Activated CD8-positive, alpha-beta memory T cell treated with anti-CD3 and anti-CD28 coated beads for 36 hours (primary cell): ENCODE data around the gene SLC9B2. TPM values are rescaled to one million over a fixed set of nuclear protein-coding genes. Genes with fewer than 3 reads are reported as not detected.

Experiments
- CTCF ChIA-PET: fragments of 350-600 bp; sonication (Branson Sonifier 250); formaldehyde crosslinking; loops from one replicate; lab custom pipeline; 2021; ENCODE audit warnings: antibody characterized with exemption; lab: Charles Lee
- POLR2A ChIA-PET: fragments of 350-600 bp; sonication (Branson Sonifier 250); formaldehyde crosslinking; loops from one replicate; lab custom pipeline; 2021; ENCODE audit warnings: antibody characterized with exemption; lab: Charles Lee
- total RNA-seq, 2 experiments: library from RNA; stranded (reverse); gene quantifications; one replicate each; pipeline ENCODE4 v1.2.3, GENCODE V29; 2021

The SLC9B2 gene
- 10 to 100 TPM; 44.5 to 46.6 TPM for total RNA-seq

DNA sequence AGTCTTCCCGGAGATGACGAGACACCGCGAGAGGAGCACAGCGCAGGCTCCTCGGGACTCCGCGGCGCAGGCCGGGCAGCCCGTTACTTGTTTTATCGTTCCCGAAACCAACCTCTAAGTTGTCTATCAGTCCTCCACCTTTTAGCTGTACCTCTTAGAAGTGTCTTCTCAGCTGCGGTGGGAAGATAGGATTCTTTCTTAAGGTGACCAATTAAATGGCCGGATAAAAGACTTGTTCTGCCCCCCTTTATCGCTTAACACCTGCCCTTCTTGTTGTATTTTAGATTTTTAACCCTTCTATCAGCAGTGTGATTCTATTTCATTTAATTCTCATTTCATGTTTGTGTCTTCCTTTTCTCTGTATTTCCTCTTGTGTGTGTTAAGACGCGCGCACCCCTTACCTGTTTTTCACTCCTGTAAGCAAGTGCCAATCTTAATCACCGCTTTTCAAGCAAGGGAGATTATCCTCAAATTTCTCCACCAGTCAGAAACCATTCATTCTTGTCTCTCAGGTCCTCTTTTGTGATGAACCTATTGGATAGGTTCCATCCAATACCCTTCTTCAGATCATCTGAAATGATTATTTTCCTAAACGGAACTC is at the start of gene SLC9B2:
TSS of gene SLC9B2 (minus strand) at position 15 of the 601 bp plus-strand sequence. CDS start 9,211 bp downstream, outside the sequence.
- POLR2A ChIA-PET: interaction anchor here (0.7 to 1.0 kb wide), 4 partner anchors 14 to 249 kb away, joined by 3 to 7 read pairs (median 4); partner anchors contain the start of genes CISD2 and UBE2D3

DNA sequence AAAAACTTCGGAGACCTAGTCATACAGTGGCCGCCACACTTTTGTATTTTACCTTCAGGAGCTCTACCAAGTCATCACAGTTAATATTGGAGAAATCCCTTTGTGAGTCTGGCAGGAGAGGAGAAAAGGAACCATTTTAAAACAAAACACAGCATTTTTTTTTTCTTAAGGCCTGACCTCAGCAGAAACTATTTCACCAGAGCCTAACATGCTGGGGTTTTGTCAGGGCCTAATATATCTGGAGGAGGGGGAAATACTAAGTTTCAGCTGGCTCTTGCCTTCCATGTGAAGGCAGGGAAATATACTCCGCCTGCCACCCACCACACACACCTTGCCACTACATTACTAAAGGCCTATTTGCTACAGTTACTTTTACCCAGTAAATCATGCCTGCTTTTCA is 49.6 kb upstream of the SLC9B2 start:
- ChIA-PET POLR2A (no interaction called here), CTCF (no interaction called here)

More for the DNA sequence above, at the start of gene SLC9B2:
- CTCF ChIA-PET: interaction anchor here (1.4 kb wide), 1 partner anchor 23 kb away, joined by 3 read pairs; the partner anchor contains the start of gene BDH2

GRCh38 chr4:103123114-103123513 is 46.6 kb upstream of the SLC9B2 start:
- CTCF ChIA-PET: no interaction called here
- POLR2A ChIA-PET: no interaction called here

GRCh38 chr4:103118166-103118565 is 41.6 kb upstream of the SLC9B2 start:
- ChIA-PET CTCF (interaction anchor here (2.2 kb wide), 1 partner anchor 18 kb away, joined by 5 read pairs; the partner anchor contains the start of gene BDH2), POLR2A (no interaction called here)

DNA sequence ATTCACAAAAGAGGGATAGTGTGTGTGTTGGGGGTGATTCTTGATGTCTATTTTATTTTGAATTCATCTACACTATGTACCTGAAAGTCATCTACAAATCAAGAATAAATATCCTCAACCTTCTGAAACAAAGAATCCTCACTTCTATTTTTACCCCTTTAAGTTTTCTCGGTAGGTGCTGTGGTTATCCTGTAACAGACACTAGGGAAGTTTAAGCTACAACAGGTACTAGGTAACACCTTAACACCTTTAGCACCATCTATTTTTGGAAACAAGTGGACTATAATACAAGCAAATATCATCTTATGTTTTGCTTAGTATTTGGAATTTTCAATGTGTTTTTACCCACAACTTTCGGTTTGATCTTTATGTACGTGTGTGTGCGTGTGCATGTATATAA is 35.0 kb upstream of the SLC9B2 start:
- CTCF ChIA-PET: interaction anchor here (1.3 kb wide), 1 partner anchor 10 kb away, joined by 3 read pairs; no protein-coding TSS in a partner anchor
- POLR2A ChIA-PET: no interaction called here

- ChIA-PET CTCF (no interaction called here), POLR2A (no interaction called here)
These were observed 32.0 kb upstream of the SLC9B2 start for GRCh38 chr4:103108542-103108941.

DNA sequence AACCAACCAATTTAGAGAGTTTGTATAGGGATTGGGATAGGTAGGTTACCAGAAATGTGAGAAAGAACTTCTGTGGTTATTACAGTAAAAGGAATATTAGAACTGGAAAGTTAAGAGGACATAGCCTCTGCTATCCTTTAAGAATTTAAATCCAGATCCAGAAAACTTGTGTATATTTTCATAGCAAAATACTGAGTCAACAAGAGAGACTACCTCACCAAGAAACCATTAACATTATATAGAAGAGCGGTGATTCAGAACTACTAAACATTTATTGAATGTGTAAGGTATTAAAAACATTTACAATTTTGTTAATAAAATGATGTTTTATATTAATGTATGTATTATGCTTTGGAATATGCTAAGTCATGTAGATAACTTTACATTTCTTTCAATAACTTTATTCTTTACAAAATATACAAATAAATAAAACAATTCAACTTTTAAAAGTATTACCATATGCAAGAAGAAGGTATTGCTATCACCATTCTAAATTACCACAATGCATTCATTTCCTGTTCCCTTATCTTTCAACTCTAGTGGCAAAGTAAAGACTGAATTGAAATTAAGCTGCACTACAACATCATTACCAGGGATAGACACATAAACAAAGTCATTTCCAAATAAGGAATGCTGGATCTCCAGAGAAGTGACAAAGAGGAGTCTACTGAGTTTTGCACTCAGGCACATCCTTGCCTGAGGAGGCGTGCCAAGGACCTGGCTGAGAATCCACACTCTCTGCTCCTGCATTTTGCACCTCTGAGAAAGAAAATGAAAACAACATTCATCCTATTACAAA is 29.2 kb upstream of the SLC9B2 start:
- CTCF ChIA-PET: no interaction called here
- POLR2A ChIA-PET: no interaction called here

- CTCF ChIA-PET: no interaction called here
- POLR2A ChIA-PET: no interaction called here
These were observed 28.3 kb upstream of the SLC9B2 start for GRCh38 chr4:103104886-103105285.

DNA sequence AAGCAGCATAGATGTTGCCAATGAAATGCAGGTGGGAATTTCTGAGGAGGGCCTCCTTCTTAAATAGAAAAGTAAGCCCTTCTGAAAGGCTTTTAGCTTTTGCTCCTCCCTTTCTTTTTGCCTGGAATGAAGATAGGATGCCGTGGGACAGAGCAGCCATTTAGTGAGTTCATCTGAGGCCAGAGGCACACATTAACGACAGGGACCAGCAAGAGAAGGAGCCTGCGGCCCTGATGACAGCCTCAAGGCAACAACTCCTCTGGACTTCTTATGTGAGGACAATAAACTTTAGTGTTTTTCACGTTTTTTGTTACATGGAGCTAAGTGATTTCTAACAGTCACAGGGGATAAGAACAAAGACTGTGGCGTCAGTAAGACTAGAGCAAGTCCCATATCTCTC is 24.1 kb upstream of the SLC9B2 start:
- POLR2A ChIA-PET: no interaction called here
- CTCF ChIA-PET: interaction anchor here (0.6 to 1.7 kb wide), 4 partner anchors 10 to 670 kb away, joined by 3 to 5 read pairs (median 4); no protein-coding TSS in a partner anchor

DNA sequence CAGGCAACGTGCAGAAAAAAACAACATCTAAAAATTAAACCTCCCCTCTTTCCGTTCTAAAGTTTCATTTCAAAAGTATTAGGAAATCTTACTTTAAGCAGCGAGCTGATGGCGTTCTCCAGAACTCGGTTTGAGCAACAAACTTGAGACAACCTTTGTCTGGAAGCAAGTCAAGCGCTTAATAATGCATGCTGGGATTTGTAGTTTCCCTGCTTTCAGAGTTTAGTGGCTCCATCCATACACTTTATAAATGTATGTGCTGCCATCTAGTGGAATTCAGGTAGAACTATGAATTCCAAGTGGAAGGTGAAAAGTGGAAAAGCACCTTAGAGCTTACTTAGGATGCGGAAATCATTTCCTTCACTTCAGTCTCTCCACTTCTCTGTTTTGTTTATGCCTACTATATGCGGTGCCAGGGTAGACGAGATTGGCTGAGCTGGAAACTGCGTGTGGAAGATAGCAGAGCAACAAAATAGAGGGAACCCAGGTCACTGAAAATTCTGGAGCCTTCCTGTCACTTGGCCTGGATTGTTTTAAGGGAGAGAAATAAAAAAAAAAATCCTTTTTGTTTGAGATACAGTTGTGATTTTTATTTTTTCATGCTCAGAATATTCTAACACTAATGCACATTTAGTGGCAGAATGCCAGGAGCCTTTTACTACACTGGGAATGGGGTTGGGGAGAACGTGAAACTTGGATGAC is 23.3 kb upstream of the SLC9B2 start, which contains the start of gene BDH2:
TSS of gene BDH2 (minus strand) at position 144 of the 702 bp plus-strand sequence. CDS start 3,580 bp downstream, outside the sequence.
- CTCF ChIA-PET: interaction anchor here (0.7 to 1.7 kb wide), 9 partner anchors 11 to 778 kb away, joined by 3 to 5 read pairs (median 3); partner anchors contain the start of gene SLC9B2
- POLR2A ChIA-PET: no interaction called here

DNA sequence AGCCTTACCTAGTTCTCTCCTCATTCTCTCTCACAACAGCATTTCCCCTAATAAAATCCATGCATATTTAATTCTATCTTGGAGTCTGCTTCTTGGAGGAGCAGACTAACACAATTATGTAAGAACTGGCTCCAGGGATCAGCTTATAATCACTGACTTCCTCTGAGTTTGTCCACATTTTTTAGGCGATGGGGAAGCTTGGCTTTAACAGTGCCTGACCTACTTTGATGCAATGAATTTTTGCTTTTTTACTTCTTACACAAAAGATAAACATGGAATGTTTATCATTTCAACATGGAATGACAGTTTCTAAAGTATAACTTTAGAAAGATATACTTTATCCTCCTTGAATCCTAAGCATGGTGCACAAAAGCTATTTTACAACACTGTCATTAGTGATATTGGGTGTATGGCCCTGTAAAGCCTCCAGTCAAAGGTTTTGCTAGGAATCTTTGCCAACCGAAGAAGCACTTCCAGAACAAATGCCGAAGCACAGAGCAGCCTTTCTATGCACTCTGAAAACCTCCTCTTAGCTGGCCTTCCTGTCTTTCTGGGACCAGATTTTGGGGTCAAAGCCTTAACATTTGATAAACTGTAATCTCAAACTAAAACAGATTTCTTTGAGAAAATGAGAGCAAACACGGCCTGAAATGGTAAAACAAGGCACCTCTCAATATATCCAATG is 22.3 kb upstream of the SLC9B2 start:
- POLR2A ChIA-PET: no interaction called here
- CTCF ChIA-PET: interaction anchor here (0.7 to 1.5 kb wide), 5 partner anchors 16 to 90 kb away, joined by 3 to 5 read pairs (median 3); partner anchors contain the start of gene SLC9B2

DNA sequence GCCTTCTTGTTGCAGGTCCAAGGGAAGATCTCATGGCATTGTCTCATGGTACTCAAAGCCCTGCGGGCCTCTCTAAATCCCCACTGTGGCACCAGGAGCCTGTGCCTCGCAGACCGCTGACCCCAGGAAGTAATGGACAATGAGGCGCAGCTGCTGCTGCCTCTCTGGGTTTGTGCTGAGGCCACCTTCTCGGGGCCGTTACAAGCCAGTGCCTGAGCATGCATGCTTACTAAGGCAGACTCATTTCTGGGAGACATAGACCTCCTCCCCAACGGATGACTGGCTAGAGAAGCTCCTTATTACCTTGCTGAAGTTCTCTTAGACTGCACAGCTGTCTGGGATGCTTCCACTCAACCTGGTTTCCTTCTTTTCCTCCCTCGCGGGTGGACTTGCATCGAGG is 21.8 kb upstream of the SLC9B2 start:
- ChIA-PET POLR2A (no interaction called here), CTCF (interaction anchor here (0.5 kb wide), 1 partner anchor 33 kb away, joined by 3 read pairs; no protein-coding TSS in a partner anchor)

GRCh38 chr4:103097112-103097511 is 20.6 kb upstream of the SLC9B2 start:
- CTCF ChIA-PET: no interaction called here
- POLR2A ChIA-PET: no interaction called here

GRCh38 chr4:103095080-103095479 is 18.5 kb upstream of the SLC9B2 start:
- ChIA-PET POLR2A (interaction anchor here (1.1 kb wide), 1 partner anchor 334 kb away, joined by 6 read pairs; the partner anchor contains the start of gene MANBA), CTCF (interaction anchor here (0.5 to 0.7 kb wide), 2 partner anchors 16 to 521 kb away, joined by 3 to 4 read pairs; no protein-coding TSS in a partner anchor)

GRCh38 chr4:103092245-103092644 is 15.7 kb upstream of the SLC9B2 start:
- ChIA-PET CTCF (interaction anchor here (1.3 to 2.2 kb wide), 5 partner anchors 10 to 77 kb away, joined by 3 to 5 read pairs (median 4); no protein-coding TSS in a partner anchor), POLR2A (no interaction called here)

- CTCF ChIA-PET: interaction anchor here (0.6 to 2.2 kb wide), 8 partner anchors 9 to 643 kb away, joined by 3 to 5 read pairs (median 4); no protein-coding TSS in a partner anchor
These were observed 15.2 kb upstream of the SLC9B2 start for GRCh38 chr4:103091601-103092223.

GRCh38 chr4:103089481-103089880 is 12.9 kb upstream of the SLC9B2 start:
- ChIA-PET POLR2A (no interaction called here), CTCF (no interaction called here)

More at GRCh38 chr4:103091601-103092223, 15.2 kb upstream of the SLC9B2 start:
- POLR2A ChIA-PET: interaction anchor here (0.6 kb wide), 1 partner anchor 45 kb away, joined by 4 read pairs; no protein-coding TSS in a partner anchor

- ChIA-PET POLR2A (no interaction called here), CTCF (no interaction called here)
These were observed 10.0 kb upstream of the SLC9B2 start for GRCh38 chr4:103086551-103086950.
